Measurements from ENCODE around the gene ADAMTSL3.

GRCh38 chr15:83775738-83776137, 121.8 kb downstream of the ADAMTSL3 start:
- TF ChIP-seq CTCF (IDR thresholded peaks at IDR 0.05) (no peak), POLR2A (IDR thresholded peaks at IDR 0.05) (no peak), EP300 (IDR thresholded peaks at IDR 0.05) (no peak)

Measured in sigmoid colon (tissue), 4 donors.